PFSK-1 (cell line): Measurements from ENCODE around the gene RGS19.

Experiments
- POLR2AphosphoS5 ChIP-seq: IDR thresholded peaks from 2 replicates; pipeline ENCODE4 v1.6.1; 2012; ENCODE audit warnings: low read depth, mild to moderate bottlenecking, control low read depth, low read length, moderate library complexity
- TAF1 ChIP-seq: IDR thresholded peaks from 2 replicates; pipeline ENCODE4 v1.6.1; 2012; ENCODE audit warnings: low read length, control low read depth, borderline replicate concordance; ENCODE audit not compliant: insufficient read depth
- TF ChIP-seq, protein P1 (sequence below), 2 experiments: IDR thresholded peaks; 2 replicates each; pipeline versions ENCODE4 v1.6.1 to v1.8.0; 2011 to 2012; ENCODE audit warnings: low read depth in 2 of 2, low read length in 2 of 2, control low read depth in 1 of 2, inconsistent platforms in 1 of 2, mild to moderate bottlenecking in 1 of 2, moderate library complexity in 1 of 2; ENCODE audit not compliant: insufficient read depth in 1 of 2

- TF ChIP-seq TAF1 (no peak), POLR2AphosphoS5 (no peak)
- TF ChIP-seq, protein P1, sequence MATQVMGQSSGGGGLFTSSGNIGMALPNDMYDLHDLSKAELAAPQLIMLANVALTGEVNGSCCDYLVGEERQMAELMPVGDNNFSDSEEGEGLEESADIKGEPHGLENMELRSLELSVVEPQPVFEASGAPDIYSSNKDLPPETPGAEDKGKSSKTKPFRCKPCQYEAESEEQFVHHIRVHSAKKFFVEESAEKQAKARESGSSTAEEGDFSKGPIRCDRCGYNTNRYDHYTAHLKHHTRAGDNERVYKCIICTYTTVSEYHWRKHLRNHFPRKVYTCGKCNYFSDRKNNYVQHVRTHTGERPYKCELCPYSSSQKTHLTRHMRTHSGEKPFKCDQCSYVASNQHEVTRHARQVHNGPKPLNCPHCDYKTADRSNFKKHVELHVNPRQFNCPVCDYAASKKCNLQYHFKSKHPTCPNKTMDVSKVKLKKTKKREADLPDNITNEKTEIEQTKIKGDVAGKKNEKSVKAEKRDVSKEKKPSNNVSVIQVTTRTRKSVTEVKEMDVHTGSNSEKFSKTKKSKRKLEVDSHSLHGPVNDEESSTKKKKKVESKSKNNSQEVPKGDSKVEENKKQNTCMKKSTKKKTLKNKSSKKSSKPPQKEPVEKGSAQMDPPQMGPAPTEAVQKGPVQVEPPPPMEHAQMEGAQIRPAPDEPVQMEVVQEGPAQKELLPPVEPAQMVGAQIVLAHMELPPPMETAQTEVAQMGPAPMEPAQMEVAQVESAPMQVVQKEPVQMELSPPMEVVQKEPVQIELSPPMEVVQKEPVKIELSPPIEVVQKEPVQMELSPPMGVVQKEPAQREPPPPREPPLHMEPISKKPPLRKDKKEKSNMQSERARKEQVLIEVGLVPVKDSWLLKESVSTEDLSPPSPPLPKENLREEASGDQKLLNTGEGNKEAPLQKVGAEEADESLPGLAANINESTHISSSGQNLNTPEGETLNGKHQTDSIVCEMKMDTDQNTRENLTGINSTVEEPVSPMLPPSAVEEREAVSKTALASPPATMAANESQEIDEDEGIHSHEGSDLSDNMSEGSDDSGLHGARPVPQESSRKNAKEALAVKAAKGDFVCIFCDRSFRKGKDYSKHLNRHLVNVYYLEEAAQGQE (IDR thresholded peaks at IDR 0.05; ENCODE audit: insufficient read depth in 1 of 2, low read depth in 2 of 2, low read length in 2 of 2), result no peak
These were observed 17.1 kb downstream of the RGS19 start for GRCh38 chr20:64062276-64062595.
